SH-SY5Y (cell line): ENCODE measurements around the gene NUP107.

Source experiments
- GATA2 ChIP-seq: IDR thresholded peaks from 2 replicates; pipeline ENCODE4 v1.6.1; 2011; ENCODE audit warnings: mild to moderate bottlenecking, low read depth, low read length
- GATA3 ChIP-seq: IDR thresholded peaks from 2 replicates; pipeline ENCODE4 v1.6.1; 2011; ENCODE audit warnings: low read depth, mild to moderate bottlenecking, low read length, moderate library complexity

DNA sequence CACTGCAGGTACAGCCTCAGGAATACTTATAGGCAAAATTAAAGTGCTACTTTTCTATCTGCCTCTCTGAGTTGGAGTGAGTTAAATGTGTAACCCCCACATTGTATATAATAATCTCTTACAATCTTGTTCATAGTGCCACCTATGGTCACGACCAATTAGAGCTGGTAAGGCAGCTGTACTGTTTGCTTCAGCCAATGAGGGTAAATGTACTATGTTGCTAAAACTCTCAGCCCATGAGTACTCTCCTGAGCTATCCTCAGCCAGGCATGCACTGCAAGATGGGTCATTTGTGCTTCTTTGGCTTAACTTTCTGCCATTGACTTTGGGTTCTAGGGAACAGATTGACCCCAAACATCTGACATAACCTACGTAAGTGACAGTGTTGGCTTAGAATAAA is 106.2 kb downstream of the NUP107 start:
- TF ChIP-seq GATA2 (no peak), GATA3 (no peak)
